NB4 (cell line): ENCODE results near the gene TBC1D22A.

Source experiments
- CTCF ChIP-seq: IDR thresholded peaks from one replicate; pipeline ENCODE4 v1.5.1; 2012; ENCODE audit warnings: low read depth, low read length
- MAX ChIP-seq: IDR thresholded peaks from 2 replicates; pipeline ENCODE4 v1.6.1; 2011; ENCODE audit warnings: low read depth, low read length
- POLR2A ChIP-seq: IDR thresholded peaks from 2 replicates; pipeline ENCODE4 v1.6.1; 2011; ENCODE audit warnings: mild to moderate bottlenecking; ENCODE audit not compliant: insufficient read length; ENCODE audit errors: extremely low read depth

- TF ChIP-seq CTCF (no peak), POLR2A (no peak), MAX (no peak)
Measured at GRCh38 chr22:46934172-46934745, 171.8 kb downstream of the TBC1D22A start.
